Activated naive CD8-positive, alpha-beta T cell (primary cell): Measurements from ENCODE around the gene POLR1A.

Source experiments
- H3K27ac Mint-ChIP-seq: one replicate; pipeline ENCODE4 v1.8.0; 2021; ENCODE audit warnings: mixed read lengths
- H3K27me3 Mint-ChIP-seq: one replicate; pipeline ENCODE4 v1.8.0; 2021; ENCODE audit warnings: mixed read lengths
- H3K36me3 Mint-ChIP-seq: one replicate; pipeline ENCODE4 v1.8.0; 2021; ENCODE audit warnings: mixed read lengths
- H3K4me1 Mint-ChIP-seq: one replicate; pipeline ENCODE4 v1.8.0; 2021; ENCODE audit warnings: low read depth, mixed read lengths
- H3K4me3 Mint-ChIP-seq: one replicate; pipeline ENCODE4 v1.8.0; 2021; ENCODE audit warnings: mild to moderate bottlenecking, mixed read lengths
- H3K9me3 Mint-ChIP-seq: one replicate; pipeline ENCODE4 v1.8.0; 2021; ENCODE audit warnings: low read depth, mixed read lengths

Gene POLR1A

GRCh38 chr2:85987266-85988174 is 118.2 kb downstream of the POLR1A start:
- H3K9me3 Mint-ChIP-seq = no peaks in the 10 kb centered on the region
- H3K36me3 Mint-ChIP-seq = no peaks in the 10 kb centered on the region
- no peak overlapping the region for H3K4me3 Mint-ChIP-seq
- H3K4me1 Mint-ChIP-seq = no peaks in the 10 kb centered on the region
- no peak overlapping the region for H3K27ac Mint-ChIP-seq
- H3K27me3 Mint-ChIP-seq = no peaks in the 10 kb centered on the region

- Mint-ChIP-seq H3K4me3 (no peak overlapping the region), H3K9me3 (no peaks in the 10 kb centered on the region), H3K36me3 (no peaks in the 10 kb centered on the region), H3K27me3 (no peaks in the 10 kb centered on the region), H3K27ac (no peak overlapping the region), H3K4me1 (no peaks in the 10 kb centered on the region)
Observed at GRCh38 chr2:85986121-85986520, 119.6 kb downstream of the POLR1A start.

GRCh38 chr2:85984788-85985187 is 120.9 kb downstream of the POLR1A start:
- Mint-ChIP-seq H3K27me3 (no peaks in the 10 kb centered on the region), H3K9me3 (no peaks in the 10 kb centered on the region), H3K27ac (no peak overlapping the region), H3K36me3 (no peaks in the 10 kb centered on the region), H3K4me3 (no peak overlapping the region), H3K4me1 (no peaks in the 10 kb centered on the region)

GRCh38 chr2:85983766-85984165 is 121.9 kb downstream of the POLR1A start:
- no peaks in the 10 kb centered on the region for H3K36me3 Mint-ChIP-seq
- H3K9me3 Mint-ChIP-seq = no peaks in the 10 kb centered on the region
- no peak overlapping the region for H3K4me3 Mint-ChIP-seq
- H3K27ac Mint-ChIP-seq = no peak overlapping the region
- H3K27me3 Mint-ChIP-seq = no peaks in the 10 kb centered on the region
- H3K4me1 Mint-ChIP-seq = no peaks in the 10 kb centered on the region

GRCh38 chr2:85981579-85982247 is 124.0 kb downstream of the POLR1A start:
- Mint-ChIP-seq H3K36me3 (no peaks in the 10 kb centered on the region), H3K27me3 (no peaks in the 10 kb centered on the region), H3K4me1 (no peaks in the 10 kb centered on the region), H3K27ac (no peak overlapping the region), H3K9me3 (no peaks in the 10 kb centered on the region), H3K4me3 (no peak overlapping the region)

- Mint-ChIP-seq H3K4me1 (no peaks in the 10 kb centered on the region), H3K27me3 (no peaks in the 10 kb centered on the region), H3K4me3 (no peak overlapping the region), H3K9me3 (no peaks in the 10 kb centered on the region), H3K27ac (no peak overlapping the region), H3K36me3 (no peaks in the 10 kb centered on the region)
Observed at GRCh38 chr2:85978883-85979780, 126.6 kb downstream of the POLR1A start.

- Mint-ChIP-seq H3K4me3 (no peak overlapping the region), H3K27ac (no peak overlapping the region), H3K36me3 (no peaks in the 10 kb centered on the region), H3K4me1 (no peaks in the 10 kb centered on the region), H3K9me3 (no peaks in the 10 kb centered on the region), H3K27me3 (no peaks in the 10 kb centered on the region)
Observed at GRCh38 chr2:85976106-85976920, 129.4 kb downstream of the POLR1A start.

GRCh38 chr2:85975581-85975980 is 130.1 kb downstream of the POLR1A start:
- Mint-ChIP-seq H3K36me3 (no peaks in the 10 kb centered on the region), H3K9me3 (no peaks in the 10 kb centered on the region), H3K4me3 (no peak overlapping the region), H3K27me3 (no peaks in the 10 kb centered on the region), H3K4me1 (no peaks in the 10 kb centered on the region), H3K27ac (no peak overlapping the region)

GRCh38 chr2:85974390-85974789 is 131.3 kb downstream of the POLR1A start:
- Mint-ChIP-seq H3K27me3 (no peaks in the 10 kb centered on the region), H3K4me1 (no peaks in the 10 kb centered on the region), H3K9me3 (no peaks in the 10 kb centered on the region), H3K27ac (no peak overlapping the region), H3K36me3 (no peaks in the 10 kb centered on the region), H3K4me3 (no peak overlapping the region)

GRCh38 chr2:85972355-85972754 is 133.3 kb downstream of the POLR1A start:
- no peaks in the 10 kb centered on the region for H3K36me3 Mint-ChIP-seq
- no peak overlapping the region for H3K4me3 Mint-ChIP-seq
- no peak overlapping the region for H3K27ac Mint-ChIP-seq
- no peaks in the 10 kb centered on the region for H3K27me3 Mint-ChIP-seq
- H3K9me3 Mint-ChIP-seq = no peaks in the 10 kb centered on the region
- H3K4me1 Mint-ChIP-seq = no peaks in the 10 kb centered on the region

GRCh38 chr2:85971366-85971765 is 134.3 kb downstream of the POLR1A start:
- peaks cover 2% of the 10 kb centered on the region for H3K36me3 Mint-ChIP-seq
- no peaks in the 10 kb centered on the region for H3K27me3 Mint-ChIP-seq

More at GRCh38 chr2:85971366-85971765, 134.3 kb downstream of the POLR1A start:
- Mint-ChIP-seq H3K4me3 (no peak overlapping the region), H3K4me1 (no peaks in the 10 kb centered on the region), H3K27ac (no peak overlapping the region), H3K9me3 (no peaks in the 10 kb centered on the region)
